OCI-LY1 (cell line): ENCODE data around the gene PROM2.

Source experiments
- H2AFZ ChIP-seq: fragments of 200-600 bp; sonication (generic), shearing (Covaris generic); 2 replicates; pipeline ENCODE4 v1.6.0; 2014; ENCODE audit warnings: antibody characterized with exemption, mild to moderate bottlenecking, low read length
- H3F3A ChIP-seq: fragments of 200-600 bp; sonication (generic), shearing (Covaris generic); 2 replicates; pipeline ENCODE4 v1.6.0; 2014; ENCODE audit warnings: mild to moderate bottlenecking, antibody characterized with exemption, low read length, moderate library complexity; ENCODE audit not compliant: insufficient read depth
- H3K27ac ChIP-seq: fragments of 200-600 bp; sonication (generic); 2 replicates; pipeline ENCODE4 v1.5.1; 2014; ENCODE audit warnings: low read length, mixed run types, mild to moderate bottlenecking, low read depth; ENCODE audit not compliant: poor library complexity, severe bottlenecking
- H3K27me3 ChIP-seq: fragments of 200-600 bp; sonication (generic); 2 replicates; pipeline ENCODE4 v1.6.0; 2014; ENCODE audit warnings: antibody characterized with exemption, mild to moderate bottlenecking, low read length, moderate library complexity; ENCODE audit not compliant: insufficient read depth
- H3K36me3 ChIP-seq: fragments of 200-600 bp; sonication (generic); 2 replicates; pipeline ENCODE4 v1.6.1; 2014; ENCODE audit warnings: mild to moderate bottlenecking, antibody characterized with exemption, low read length, moderate library complexity, mixed read lengths; ENCODE audit not compliant: insufficient read depth
- H3K4me1 ChIP-seq: fragments of 200-600 bp; sonication (generic); 2 replicates; pipeline ENCODE4 v1.5.1; 2014; ENCODE audit warnings: mild to moderate bottlenecking, low read length, moderate library complexity; ENCODE audit not compliant: insufficient read depth, severe bottlenecking
- H3K4me2 ChIP-seq: fragments of 200-600 bp; sonication (generic), shearing (Covaris generic); 2 replicates; pipeline ENCODE4 v1.6.1; 2014; ENCODE audit warnings: low read length
- H3K4me3 ChIP-seq: fragments of 200-600 bp; sonication (generic); 2 replicates; pipeline ENCODE4 v1.5.1; 2014; ENCODE audit warnings: low read length, low read depth, mild to moderate bottlenecking, mixed read lengths; ENCODE audit not compliant: poor library complexity, severe bottlenecking
- H3K79me2 ChIP-seq: fragments of 200-600 bp; shearing (Covaris generic); 2 replicates; pipeline ENCODE4 v1.6.1; 2016; ENCODE audit warnings: mixed run types, low read length, mixed read lengths; ENCODE audit not compliant: insufficient read depth
- H3K9ac ChIP-seq: fragments of 200-600 bp; sonication (generic), shearing (Covaris generic); 2 replicates; pipeline ENCODE4 v1.6.1; 2014; ENCODE audit warnings: mild to moderate bottlenecking, low read length, mixed read lengths
- H3K9me2 ChIP-seq: fragments of 200-600 bp; sonication (generic), shearing (Covaris generic); 2 replicates; pipeline ENCODE4 v1.6.1; 2014; ENCODE audit warnings: low read depth, mild to moderate bottlenecking, low read length, mixed read lengths
- H3K9me3 ChIP-seq: fragments of 200-600 bp; shearing (Covaris generic); 2 replicates; pipeline ENCODE4 v1.6.1; 2014; ENCODE audit warnings: low read length, mixed read lengths
- H4K20me1 ChIP-seq: fragments of 200-600 bp; sonication (generic), shearing (Covaris generic); 2 replicates; pipeline ENCODE4 v1.6.0; 2016; ENCODE audit warnings: mild to moderate bottlenecking, low read length; ENCODE audit not compliant: insufficient read depth
- CTCF ChIP-seq: fragments of 200-600 bp; sonication (generic), shearing (Covaris generic); IDR thresholded peaks from 2 replicates; pipeline ENCODE4 v1.5.1; 2017; ENCODE audit warnings: mild to moderate bottlenecking, antibody characterized with exemption, low read length, moderate library complexity, mixed read lengths
- EZH2 ChIP-seq: fragments of 200-600 bp; sonication (generic), shearing (Covaris generic); IDR thresholded peaks from 2 replicates; pipeline ENCODE4 v1.8.0; 2017; ENCODE audit warnings: borderline replicate concordance, mixed run types, mild to moderate bottlenecking, antibody characterized with exemption, low read length, moderate library complexity, mixed read lengths

The PROM2 gene

GRCh38 chr2:95328358-95329125 is 54.3 kb downstream of the PROM2 start:
- Histone ChIP-seq H3K27me3 (no peaks in the 10 kb centered on the region), H3K4me3 (no peak overlapping the region), H4K20me1 (no peaks in the 10 kb centered on the region), H3K9me2 (no peaks in the 10 kb centered on the region), H3K79me2 (no peaks in the 10 kb centered on the region), H3K9ac (no peak overlapping the region), H3K4me2 (no peak overlapping the region), H3F3A (no peaks in the 10 kb centered on the region), H3K4me1 (no peaks in the 10 kb centered on the region), H3K36me3 (no peaks in the 10 kb centered on the region), H3K27ac (no peak overlapping the region), H2AFZ (no peak overlapping the region), H3K9me3 (no peaks in the 10 kb centered on the region)
- no peak for TF ChIP-seq EZH2
- no peak for TF ChIP-seq CTCF

GRCh38 chr2:95329401-95329800 is 55.2 kb downstream of the PROM2 start:
- no peak overlapping the region for H3K4me3 ChIP-seq
- no peaks in the 10 kb centered on the region for H3K4me1 ChIP-seq
- no peaks in the 10 kb centered on the region for H3F3A ChIP-seq
- no peak overlapping the region for H3K27ac ChIP-seq
- no peak overlapping the region for H3K4me2 ChIP-seq
- TF ChIP-seq CTCF (no peak), EZH2 (no peak)
- H3K27me3 ChIP-seq = no peaks in the 10 kb centered on the region; the same call in 1 of the 2 replicates
- H3K9me2 ChIP-seq = no peaks in the 10 kb centered on the region
- no peak overlapping the region for H3K9ac ChIP-seq
- H2AFZ ChIP-seq = no peak overlapping the region
- H3K79me2 ChIP-seq = no peaks in the 10 kb centered on the region
- no peaks in the 10 kb centered on the region for H4K20me1 ChIP-seq
- H3K36me3 ChIP-seq = no peaks in the 10 kb centered on the region
- H3K9me3 ChIP-seq = no peaks in the 10 kb centered on the region

GRCh38 chr2:95329891-95330793 is 55.9 kb downstream of the PROM2 start:
- no peak overlapping the region for H3K4me3 ChIP-seq
- no peak overlapping the region for H3K4me2 ChIP-seq
- H3K9ac ChIP-seq = no peak overlapping the region
- no peaks in the 10 kb centered on the region for H3F3A ChIP-seq
- H3K4me1 ChIP-seq = no peaks in the 10 kb centered on the region
- H3K79me2 ChIP-seq = no peaks in the 10 kb centered on the region
- no peak for TF ChIP-seq CTCF
- no peak for TF ChIP-seq EZH2
- H4K20me1 ChIP-seq = no peaks in the 10 kb centered on the region
- no peaks in the 10 kb centered on the region for H3K36me3 ChIP-seq
- H2AFZ ChIP-seq = no peak overlapping the region
- H3K9me2 ChIP-seq = no peaks in the 10 kb centered on the region
- no peak overlapping the region for H3K27ac ChIP-seq
- no peaks in the 10 kb centered on the region for H3K9me3 ChIP-seq
- no peaks in the 10 kb centered on the region; the same call in 1 of the 2 replicates for H3K27me3 ChIP-seq
